NK-92 (cell line): Measurements from ENCODE around the gene STEAP3.

Source experiments
- DNase-seq: peaks from one replicate; lab custom pipeline; 2025; ENCODE audit not compliant: unreplicated experiment; lab: John Stamatoyannopoulos, UW

STEAP3 gene

DNA sequence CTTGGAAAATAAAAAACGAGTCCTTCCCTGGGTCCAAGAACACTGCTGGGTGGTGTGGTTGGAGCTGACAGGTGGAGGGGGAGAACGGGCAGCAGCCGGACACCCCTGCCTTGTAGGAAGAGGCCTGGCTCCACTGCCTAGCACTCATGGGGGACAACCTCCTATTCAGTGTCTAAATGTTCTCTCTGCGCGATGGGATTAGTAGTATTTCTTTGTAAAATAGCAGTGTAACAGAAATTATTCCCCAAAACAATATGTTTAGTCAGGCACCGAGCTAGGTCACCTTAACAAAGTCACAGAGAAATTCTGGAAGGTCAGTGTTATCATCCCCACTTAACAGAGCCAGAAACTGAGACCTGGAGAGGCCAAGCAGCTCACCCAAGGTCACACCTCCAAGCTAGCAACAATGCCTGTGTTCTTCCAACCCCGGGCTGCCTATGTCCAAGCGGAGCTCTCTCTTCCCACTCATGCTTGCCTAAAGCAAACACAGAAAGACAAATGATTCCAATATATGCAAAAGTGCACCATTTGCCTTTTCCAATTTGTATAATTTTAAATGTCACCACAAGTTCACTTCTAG lies 68.0 kb downstream of the STEAP3 start:
- DNase-seq: no peak

GRCh38 chr2:119292226-119292625 lies 68.6 kb downstream of the STEAP3 start:
- DNase-seq: no peak

- DNase-seq: no peak
Observed at GRCh38 chr2:119293254-119293653, 69.6 kb downstream of the STEAP3 start.

- no peak for DNase-seq
Observed at GRCh38 chr2:119293900-119294299, 70.3 kb downstream of the STEAP3 start.

- no peak for DNase-seq
Observed at GRCh38 chr2:119294671-119295070, 71.0 kb downstream of the STEAP3 start.

DNA sequence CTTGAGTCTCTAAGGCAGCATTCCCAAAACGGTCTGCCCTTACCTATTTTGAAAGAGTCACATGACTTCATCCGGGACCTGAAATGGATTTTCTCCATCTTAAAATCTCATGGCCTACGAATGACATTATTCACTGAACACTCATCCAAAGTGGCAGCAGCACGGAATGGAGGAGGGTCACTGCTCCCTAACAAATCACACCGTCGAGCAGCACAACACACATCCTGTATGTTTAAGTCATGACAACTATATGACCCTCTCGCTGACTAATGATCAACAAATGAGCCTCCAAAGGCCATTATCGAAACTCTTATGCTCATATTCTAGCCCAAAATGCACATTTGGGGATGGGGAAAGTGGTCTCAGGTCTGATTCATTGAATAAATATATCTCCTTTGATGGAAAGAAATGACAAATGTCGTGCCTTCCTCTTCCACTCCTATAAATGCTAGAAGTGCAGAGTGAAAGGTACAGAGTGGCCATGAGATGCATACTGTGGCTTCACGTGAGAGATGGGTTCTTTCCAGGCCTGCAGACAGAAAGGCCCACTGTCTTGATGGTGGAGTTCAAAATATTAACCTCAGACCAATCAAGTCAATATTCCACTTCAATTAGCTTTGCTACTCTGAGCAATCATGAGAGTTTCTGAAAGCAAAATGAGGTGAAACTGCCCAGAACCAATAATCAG lies 72.2 kb downstream of the STEAP3 start:
- DNase-seq: no peak

GRCh38 chr2:119301413-119301812 lies 77.8 kb downstream of the STEAP3 start:
- no peak for DNase-seq

DNA sequence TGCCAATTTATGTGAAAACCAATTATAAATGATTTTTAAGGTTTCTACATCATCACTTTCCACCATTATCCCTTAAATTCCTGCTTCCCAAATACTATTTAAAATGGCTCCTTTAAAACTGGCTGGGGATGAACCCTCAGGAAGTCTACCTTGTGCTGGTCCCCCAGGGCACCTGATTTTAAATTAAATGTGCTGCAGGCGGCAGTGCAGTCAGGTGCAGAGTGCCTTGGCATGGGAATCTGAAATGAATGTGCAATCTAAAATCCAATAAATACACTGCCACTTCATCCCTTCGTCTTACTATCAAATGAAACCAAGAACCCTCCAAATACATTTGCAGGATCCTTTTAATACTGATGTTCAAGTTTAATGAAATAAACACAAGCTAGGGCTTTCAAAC lies 81.2 kb downstream of the STEAP3 start:
- no peak for DNase-seq

DNA sequence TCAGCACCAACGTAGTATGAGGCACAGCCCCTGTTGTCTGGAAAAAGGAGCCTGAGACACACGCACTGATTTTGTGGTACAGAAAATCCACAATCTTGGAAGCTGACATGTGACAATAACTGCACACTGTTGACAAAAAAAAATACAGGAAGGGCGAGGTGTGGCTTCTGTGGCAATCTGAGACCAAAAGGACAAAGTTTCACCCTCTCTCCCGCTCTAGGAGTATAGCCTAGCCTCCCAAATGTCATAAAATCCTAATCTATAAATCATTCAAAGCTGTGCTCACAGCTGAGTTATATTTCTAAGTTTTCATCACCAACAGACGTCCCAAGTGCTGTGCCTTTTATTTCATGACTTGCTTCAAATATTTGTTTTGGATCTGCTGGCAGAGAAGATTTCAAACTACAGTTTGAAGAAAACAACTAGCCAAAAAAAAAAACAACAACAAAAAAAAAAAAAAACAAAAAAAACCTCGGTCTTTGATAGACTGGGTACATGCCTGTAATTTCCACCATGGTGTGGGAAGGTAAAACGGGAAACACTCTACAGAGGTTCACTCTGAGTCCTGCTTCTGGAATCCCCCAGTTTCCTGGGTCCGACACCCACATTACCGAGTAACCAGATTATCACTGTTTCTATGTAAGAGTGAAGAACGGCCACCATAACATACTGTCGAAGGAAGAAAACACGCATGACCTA lies 82.0 kb downstream of the STEAP3 start:
- no peak for DNase-seq

- no peak for DNase-seq
Observed at GRCh38 chr2:119306196-119306590, 82.6 kb downstream of the STEAP3 start.

DNA sequence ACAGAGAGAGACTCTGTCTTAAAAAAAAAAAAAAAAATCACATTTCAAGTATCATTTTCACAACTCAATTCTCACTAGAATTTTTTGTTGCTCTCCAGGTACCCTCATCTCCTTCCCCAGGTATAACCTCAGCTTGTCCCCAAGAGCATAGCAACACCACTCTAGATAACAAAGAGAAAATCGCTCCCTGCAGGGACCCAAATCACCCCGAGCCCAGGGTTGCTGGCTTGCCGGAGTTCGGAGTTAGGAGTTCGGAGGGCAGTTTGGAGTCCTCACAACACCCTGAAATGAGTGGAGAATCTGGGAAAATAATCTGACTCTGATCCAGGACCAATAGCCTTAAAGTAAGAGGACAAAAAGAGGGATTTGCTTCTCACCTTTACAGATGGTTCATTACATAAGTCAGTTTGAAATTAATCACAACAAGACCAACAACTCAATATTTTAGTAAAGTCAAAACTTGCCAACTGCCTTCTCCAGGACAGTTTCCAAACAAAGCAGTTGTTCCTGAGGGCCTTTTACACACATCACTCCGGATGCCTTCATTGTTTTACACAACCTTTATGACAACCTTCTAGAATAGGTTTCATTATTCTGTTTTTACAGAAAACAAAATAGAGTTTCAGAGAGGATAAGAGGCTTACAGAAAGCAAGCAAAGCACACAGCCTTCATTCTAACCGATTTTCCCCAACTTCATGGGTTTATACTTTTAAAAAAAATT lies 83.9 kb downstream of the STEAP3 start:
- no peak for DNase-seq

DNA sequence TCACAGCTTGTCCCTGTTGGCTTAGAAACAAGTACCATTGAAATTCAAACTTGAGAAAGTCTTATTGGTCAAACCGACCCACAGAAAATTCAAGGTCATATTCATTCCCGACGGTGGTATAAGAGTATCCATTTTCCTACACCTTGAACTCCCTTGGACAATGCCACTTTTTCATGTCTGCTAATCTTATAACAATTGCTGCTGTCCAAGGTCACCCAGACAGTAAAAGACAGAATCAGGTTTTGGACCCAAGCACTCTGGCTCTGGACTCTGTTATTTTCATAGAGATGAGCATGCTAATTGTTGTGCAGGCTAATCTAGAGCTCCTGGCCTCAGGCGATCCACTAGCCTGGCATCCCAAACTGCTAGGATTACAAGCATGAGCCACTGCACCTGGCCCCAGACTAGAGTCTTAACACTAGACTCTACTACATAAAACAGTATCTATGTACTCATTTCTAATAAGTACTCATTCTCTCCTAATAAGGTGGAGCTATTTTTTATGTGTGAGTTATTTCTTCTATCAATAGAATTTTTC lies 85.2 kb downstream of the STEAP3 start:
- no peak for DNase-seq

DNA sequence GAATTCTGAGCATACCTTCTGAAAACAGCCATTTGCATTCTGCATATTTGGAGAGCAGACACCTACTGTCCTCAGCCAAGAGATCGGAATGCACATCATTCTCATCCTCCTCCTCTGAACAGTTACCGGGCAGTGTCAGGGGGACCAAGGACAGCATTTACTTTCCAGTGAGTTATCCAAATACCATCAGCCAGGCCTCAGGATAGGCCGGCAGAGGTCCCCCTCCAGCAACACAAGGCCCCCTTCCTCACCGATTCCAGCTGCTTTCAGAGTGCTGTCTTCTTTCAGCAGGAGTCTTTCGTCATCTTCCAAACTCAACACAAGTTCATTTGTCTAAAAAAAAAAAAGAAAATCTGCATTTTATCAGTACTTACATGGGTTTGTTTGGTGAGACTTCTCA lies 87.7 kb downstream of the STEAP3 start:
- DNase-seq: no peak

GRCh38 chr2:119311831-119312230 lies 88.2 kb downstream of the STEAP3 start:
- no peak for DNase-seq
